ENCODE results near the gene MMP12.
"Not testable (repeated sequence)": the region's sequence is repeated elsewhere in the genome, so short reads cannot be mapped to it uniquely, and the experiment has no call there.

MMP12 gene

GRCh38 chr11:102891736-102892135 is 17.0 kb upstream of the MMP12 start:
- no peak overlapping the region for H3K4me3 ChIP-seq (ENCODE audit: insufficient read depth, low read depth, low read length)
- H3K27ac ChIP-seq (ENCODE audit: insufficient read depth, low read depth, low read length, poor library complexity, severe bottlenecking): no peak overlapping the region
- no peaks in the 10 kb centered on the region for H3K27me3 ChIP-seq (ENCODE audit: control insufficient read depth, insufficient read depth, low read length, poor library complexity, severe bottlenecking)
- H3K36me3 ChIP-seq (ENCODE audit: control insufficient read depth, insufficient read depth, low read length): no peaks in the 10 kb centered on the region
- H3K9me3 ChIP-seq (ENCODE audit: control insufficient read depth, low read length): no peaks in the 10 kb centered on the region
- WGBS, 2 experiments: 100% methylated on average over 1 of the region's 1 CpG; no CpG with 5 or more reads in 1 of the 2 experiments
- no peaks in the 10 kb centered on the region for H3K4me1 ChIP-seq (ENCODE audit: control insufficient read depth, insufficient read depth, low read length)

GRCh38 chr11:102886999-102887398 is 12.2 kb upstream of the MMP12 start:
- Histone ChIP-seq H3K27me3 (ENCODE audit: control insufficient read depth, insufficient read depth, low read length, poor library complexity, severe bottlenecking) (no peaks in the 10 kb centered on the region), H3K4me3 (ENCODE audit: insufficient read depth, low read depth, low read length) (no peak overlapping the region), H3K9me3 (ENCODE audit: control insufficient read depth, low read length) (no peaks in the 10 kb centered on the region), H3K36me3 (ENCODE audit: control insufficient read depth, insufficient read depth, low read length) (no peaks in the 10 kb centered on the region), H3K4me1 (ENCODE audit: control insufficient read depth, insufficient read depth, low read length) (no peaks in the 10 kb centered on the region), H3K27ac (ENCODE audit: insufficient read depth, low read depth, low read length, poor library complexity, severe bottlenecking) (no peak overlapping the region)
- 91 to 95% methylated on average over 6 of the region's 6 CpGs for WGBS, 2 experiments

- WGBS, 2 experiments: 90 to 100% methylated on average over 2 to 3 of the region's 3 CpGs
- Histone ChIP-seq H3K36me3 (ENCODE audit: control insufficient read depth, insufficient read depth, low read length) (no peaks in the 10 kb centered on the region), H3K27me3 (ENCODE audit: control insufficient read depth, insufficient read depth, low read length, poor library complexity, severe bottlenecking) (no peaks in the 10 kb centered on the region), H3K4me1 (ENCODE audit: control insufficient read depth, insufficient read depth, low read length) (no peaks in the 10 kb centered on the region), H3K27ac (ENCODE audit: insufficient read depth, low read depth, low read length, poor library complexity, severe bottlenecking) (no peak overlapping the region), H3K4me3 (ENCODE audit: insufficient read depth, low read depth, low read length) (no peak overlapping the region), H3K9me3 (ENCODE audit: control insufficient read depth, low read length) (no peaks in the 10 kb centered on the region)
Observed at GRCh38 chr11:102883141-102883540, 8.4 kb upstream of the MMP12 start.

- H3K4me1 ChIP-seq (ENCODE audit: control insufficient read depth, insufficient read depth, low read length): no peaks in the 10 kb centered on the region
- no peaks in the 10 kb centered on the region for H3K27me3 ChIP-seq (ENCODE audit: control insufficient read depth, insufficient read depth, low read length, poor library complexity, severe bottlenecking)
- no peak overlapping the region for H3K4me3 ChIP-seq (ENCODE audit: insufficient read depth, low read depth, low read length)
- no peaks in the 10 kb centered on the region for H3K9me3 ChIP-seq (ENCODE audit: control insufficient read depth, low read length)
- no peaks in the 10 kb centered on the region for H3K36me3 ChIP-seq (ENCODE audit: control insufficient read depth, insufficient read depth, low read length)
- 91 to 94% methylated on average over 3 to 4 of the region's 4 CpGs for WGBS, 2 experiments
- no peak overlapping the region for H3K27ac ChIP-seq (ENCODE audit: insufficient read depth, low read depth, low read length, poor library complexity, severe bottlenecking)
Observed at GRCh38 chr11:102882389-102883024, 7.7 kb upstream of the MMP12 start.

- Histone ChIP-seq H3K36me3 (ENCODE audit: control insufficient read depth, insufficient read depth, low read length) (no peaks in the 10 kb centered on the region), H3K4me1 (ENCODE audit: control insufficient read depth, insufficient read depth, low read length) (no peaks in the 10 kb centered on the region), H3K27me3 (ENCODE audit: control insufficient read depth, insufficient read depth, low read length, poor library complexity, severe bottlenecking) (no peaks in the 10 kb centered on the region), H3K27ac (ENCODE audit: insufficient read depth, low read depth, low read length, poor library complexity, severe bottlenecking) (no peak overlapping the region), H3K9me3 (ENCODE audit: control insufficient read depth, low read length) (no peaks in the 10 kb centered on the region), H3K4me3 (ENCODE audit: insufficient read depth, low read depth, low read length) (no peak overlapping the region)
- WGBS, 2 experiments: 94 to 95% methylated on average over 5 of the region's 5 CpGs
Observed at GRCh38 chr11:102879801-102880200, 5.0 kb upstream of the MMP12 start.

GRCh38 chr11:102878595-102878994 is 3.8 kb upstream of the MMP12 start:
- no peaks in the 10 kb centered on the region for H3K4me1 ChIP-seq (ENCODE audit: control insufficient read depth, insufficient read depth, low read length)
- H3K36me3 ChIP-seq (ENCODE audit: control insufficient read depth, insufficient read depth, low read length): no peaks in the 10 kb centered on the region
- H3K4me3 ChIP-seq (ENCODE audit: insufficient read depth, low read depth, low read length): no peak overlapping the region
- 90 to 97% methylated on average over 2 of the region's 2 CpGs for WGBS, 2 experiments
- H3K27ac ChIP-seq (ENCODE audit: insufficient read depth, low read depth, low read length, poor library complexity, severe bottlenecking): no peak overlapping the region
- H3K9me3 ChIP-seq (ENCODE audit: control insufficient read depth, low read length): no peaks in the 10 kb centered on the region
- no peaks in the 10 kb centered on the region for H3K27me3 ChIP-seq (ENCODE audit: control insufficient read depth, insufficient read depth, low read length, poor library complexity, severe bottlenecking)

- not testable (repeated sequence) for H3K36me3 ChIP-seq (ENCODE audit: control insufficient read depth, insufficient read depth, low read length); H3K4me3 ChIP-seq (ENCODE audit: insufficient read depth, low read depth, low read length); H3K27me3 ChIP-seq (ENCODE audit: control insufficient read depth, insufficient read depth, low read length, poor library complexity, severe bottlenecking); H3K4me1 ChIP-seq (ENCODE audit: control insufficient read depth, insufficient read depth, low read length); H3K27ac ChIP-seq (ENCODE audit: insufficient read depth, low read depth, low read length, poor library complexity, severe bottlenecking); H3K9me3 ChIP-seq (ENCODE audit: control insufficient read depth, low read length)
- WGBS, 2 experiments: 88 to 96% methylated on average over 6 to 7 of the region's 8 CpGs
Observed at GRCh38 chr11:102869354-102869964, 5.3 kb downstream of the MMP12 start.

GRCh38 chr11:102868339-102868738 is 6.4 kb downstream of the MMP12 start:
- Histone ChIP-seq H3K27ac (ENCODE audit: insufficient read depth, low read depth, low read length, poor library complexity, severe bottlenecking) (no peak overlapping the region), H3K27me3 (ENCODE audit: control insufficient read depth, insufficient read depth, low read length, poor library complexity, severe bottlenecking) (no peaks in the 10 kb centered on the region), H3K4me1 (ENCODE audit: control insufficient read depth, insufficient read depth, low read length) (no peaks in the 10 kb centered on the region), H3K9me3 (ENCODE audit: control insufficient read depth, low read length) (no peaks in the 10 kb centered on the region), H3K4me3 (ENCODE audit: insufficient read depth, low read depth, low read length) (no peak overlapping the region), H3K36me3 (ENCODE audit: control insufficient read depth, insufficient read depth, low read length) (no peaks in the 10 kb centered on the region)
- WGBS, 2 experiments: 71 to 97% methylated on average over 1 to 3 of the region's 3 CpGs

GRCh38 chr11:102864724-102865123 is 10.1 kb downstream of the MMP12 start:
- Histone ChIP-seq H3K27me3 (ENCODE audit: control insufficient read depth, insufficient read depth, low read length, poor library complexity, severe bottlenecking) (no peaks in the 10 kb centered on the region), H3K4me1 (ENCODE audit: control insufficient read depth, insufficient read depth, low read length) (no peaks in the 10 kb centered on the region), H3K9me3 (ENCODE audit: control insufficient read depth, low read length) (no peaks in the 10 kb centered on the region), H3K4me3 (ENCODE audit: insufficient read depth, low read depth, low read length) (no peak overlapping the region), H3K27ac (ENCODE audit: insufficient read depth, low read depth, low read length, poor library complexity, severe bottlenecking) (no peak overlapping the region), H3K36me3 (ENCODE audit: control insufficient read depth, insufficient read depth, low read length) (no peaks in the 10 kb centered on the region)
- WGBS, 2 experiments: 100% methylated on average over 1 of the region's 1 CpG; no CpG with 5 or more reads in 1 of the 2 experiments

GRCh38 chr11:102853956-102854355 is 20.8 kb downstream of the MMP12 start:
- H3K27ac ChIP-seq (ENCODE audit: insufficient read depth, low read depth, low read length, poor library complexity, severe bottlenecking): no peak overlapping the region
- 87 to 94% methylated on average over 2 of the region's 2 CpGs for WGBS, 2 experiments

More at GRCh38 chr11:102853956-102854355, 20.8 kb downstream of the MMP12 start:
- no peak overlapping the region for H3K4me3 ChIP-seq (ENCODE audit: insufficient read depth, low read depth, low read length)
- H3K36me3 ChIP-seq (ENCODE audit: control insufficient read depth, insufficient read depth, low read length): no peaks in the 10 kb centered on the region
- no peaks in the 10 kb centered on the region for H3K9me3 ChIP-seq (ENCODE audit: control insufficient read depth, low read length)
- H3K27me3 ChIP-seq (ENCODE audit: control insufficient read depth, insufficient read depth, low read length, poor library complexity, severe bottlenecking): no peaks in the 10 kb centered on the region
- no peaks in the 10 kb centered on the region for H3K4me1 ChIP-seq (ENCODE audit: control insufficient read depth, insufficient read depth, low read length)

Measured in ectodermal cell (in vitro differentiated cells).